ENCODE measurements around the gene WNT10A. TPM values are rescaled to one million over a fixed set of nuclear protein-coding genes. Genes with fewer than 3 reads are reported as not detected.

The WNT10A gene
- total RNA-seq, 1 donor from 2014 or later: 2.5 TPM

GRCh38 chr2:218884519-218884918 is 3.9 kb downstream of the WNT10A start:
- H2AFZ ChIP-seq (ENCODE audit: low read depth, low read length): no peak overlapping the region
- no peak for FAIRE-seq

GRCh38 chr2:218885981-218886947 is 5.6 kb downstream of the WNT10A start:
- Mint-ChIP-seq H3K27me3 (ENCODE audit: low read depth, unreplicated experiment) (peaks cover 84% of the 10 kb centered on the region), H3K9me3 (ENCODE audit: unreplicated experiment) (peaks cover 7% of the 10 kb centered on the region), H3K27ac (ENCODE audit: unreplicated experiment) (no peak overlapping the region), H3K4me1 (ENCODE audit: low read depth, unreplicated experiment) (peaks cover 18% of the 10 kb centered on the region), H3K4me3 (ENCODE audit: unreplicated experiment) (no peak overlapping the region), H3K36me3 (ENCODE audit: low read depth, unreplicated experiment) (no peaks in the 10 kb centered on the region)
- no peak for FAIRE-seq
- Histone ChIP-seq H3K27ac (ENCODE audit: low read depth, low read length) (no peak overlapping the region), H3K9me3 (ENCODE audit: insufficient read depth, low read depth, low read length) (peaks cover under 1% of the 10 kb centered on the region), H2AFZ (ENCODE audit: low read depth, low read length) (no peak overlapping the region), H3K79me2 (ENCODE audit: insufficient read depth, low read length) (no peaks in the 10 kb centered on the region), H3K4me3 (ENCODE audit: insufficient read depth, low read depth, low read length) (no peak overlapping the region), H3K4me2 (ENCODE audit: low read length) (no peak overlapping the region), H3K4me1 (ENCODE audit: insufficient read depth, low read length) (no peaks in the 10 kb centered on the region), H3K27me3 (ENCODE audit: insufficient read depth, low read length) (peaks cover 78% of the 10 kb centered on the region), H3K9ac (ENCODE audit: low read length) (no peak overlapping the region), H4K20me1 (ENCODE audit: insufficient read depth, low read length) (peaks cover 3% of the 10 kb centered on the region), H3K36me3 (ENCODE audit: insufficient read depth, low read length) (no peaks in the 10 kb centered on the region)
- DNase-seq (ENCODE audit: low read depth): no peak
- TF ChIP-seq CTCF (IDR thresholded peaks at IDR 0.05; ENCODE audit: insufficient read depth, low read depth, low read length): no peak
- no peak for TF ChIP-seq EZH2 (IDR thresholded peaks at IDR 0.05; ENCODE audit: insufficient read depth, low read length)

More at GRCh38 chr2:218884519-218884918, 3.9 kb downstream of the WNT10A start:
- Histone ChIP-seq H3K4me1 (ENCODE audit: insufficient read depth, low read length) (no peaks in the 10 kb centered on the region), H3K4me3 (ENCODE audit: insufficient read depth, low read depth, low read length) (no peak overlapping the region), H3K27me3 (ENCODE audit: insufficient read depth, low read length) (peaks cover 75% of the 10 kb centered on the region), H4K20me1 (ENCODE audit: insufficient read depth, low read length) (peaks cover 3% of the 10 kb centered on the region), H3K9ac (ENCODE audit: low read length) (no peak overlapping the region), H3K36me3 (ENCODE audit: insufficient read depth, low read length) (no peaks in the 10 kb centered on the region), H3K27ac (ENCODE audit: low read depth, low read length) (no peak overlapping the region), H3K79me2 (ENCODE audit: insufficient read depth, low read length) (no peaks in the 10 kb centered on the region), H3K9me3 (ENCODE audit: insufficient read depth, low read depth, low read length) (peaks cover 4% of the 10 kb centered on the region), H3K4me2 (ENCODE audit: low read length) (no peak overlapping the region)
- TF ChIP-seq EZH2 (IDR thresholded peaks at IDR 0.05; ENCODE audit: insufficient read depth, low read length): no peak
- no peak for TF ChIP-seq CTCF (IDR thresholded peaks at IDR 0.05; ENCODE audit: insufficient read depth, low read depth, low read length)
- no peak overlapping the region for H3K27ac Mint-ChIP-seq (ENCODE audit: unreplicated experiment)
- peak overlapping the region; percentile 54 for H3K4me3 Mint-ChIP-seq (ENCODE audit: unreplicated experiment)
- no peaks in the 10 kb centered on the region for H3K36me3 Mint-ChIP-seq (ENCODE audit: low read depth, unreplicated experiment)
- peaks cover 23% of the 10 kb centered on the region for H3K4me1 Mint-ChIP-seq (ENCODE audit: low read depth, unreplicated experiment)
- H3K27me3 Mint-ChIP-seq (ENCODE audit: low read depth, unreplicated experiment): peaks cover 78% of the 10 kb centered on the region
- DNase-seq (ENCODE audit: low read depth): no peak
- peaks cover 7% of the 10 kb centered on the region for H3K9me3 Mint-ChIP-seq (ENCODE audit: unreplicated experiment)

GRCh38 chr2:218887079-218887478 is 6.4 kb downstream of the WNT10A start:
- no peak overlapping the region for H2AFZ ChIP-seq (ENCODE audit: low read depth, low read length)
- TF ChIP-seq EZH2 (IDR thresholded peaks at IDR 0.05; ENCODE audit: insufficient read depth, low read length) (no peak), CTCF (IDR thresholded peaks at IDR 0.05; ENCODE audit: insufficient read depth, low read depth, low read length) (no peak)
- H4K20me1 ChIP-seq (ENCODE audit: insufficient read depth, low read length): peaks cover 3% of the 10 kb centered on the region
- Mint-ChIP-seq H3K27me3 (ENCODE audit: low read depth, unreplicated experiment) (peaks cover 84% of the 10 kb centered on the region), H3K27ac (ENCODE audit: unreplicated experiment) (no peak overlapping the region), H3K4me1 (ENCODE audit: low read depth, unreplicated experiment) (peaks cover 14% of the 10 kb centered on the region), H3K36me3 (ENCODE audit: low read depth, unreplicated experiment) (no peaks in the 10 kb centered on the region), H3K4me3 (ENCODE audit: unreplicated experiment) (no peak overlapping the region), H3K9me3 (ENCODE audit: unreplicated experiment) (peaks cover 7% of the 10 kb centered on the region)
- no peak for DNase-seq (ENCODE audit: low read depth)
- no peak overlapping the region for H3K4me2 ChIP-seq (ENCODE audit: low read length)
- no peak for FAIRE-seq
- H3K4me3 ChIP-seq (ENCODE audit: insufficient read depth, low read depth, low read length): no peak overlapping the region
- no peaks in the 10 kb centered on the region for H3K36me3 ChIP-seq (ENCODE audit: insufficient read depth, low read length)
- H3K27ac ChIP-seq (ENCODE audit: low read depth, low read length): no peak overlapping the region
- no peaks in the 10 kb centered on the region for H3K79me2 ChIP-seq (ENCODE audit: insufficient read depth, low read length)
- H3K4me1 ChIP-seq (ENCODE audit: insufficient read depth, low read length): no peaks in the 10 kb centered on the region
- H3K27me3 ChIP-seq (ENCODE audit: insufficient read depth, low read length): peaks cover 78% of the 10 kb centered on the region
- H3K9me3 ChIP-seq (ENCODE audit: insufficient read depth, low read depth, low read length): no peaks in the 10 kb centered on the region
- H3K9ac ChIP-seq (ENCODE audit: low read length): no peak overlapping the region
